Esophagus squamous epithelium (tissue), 5 donors: ENCODE data around the gene NR1D2. TPM values are rescaled to one million over a fixed set of nuclear protein-coding genes. Genes with fewer than 3 reads are reported as not detected.

ENCODE experiments used
- DNase-seq: peaks from one replicate; lab custom pipeline; 2025; lab: John Stamatoyannopoulos, UW
- H3K27ac ChIP-seq, 4 donors: fragments of 200-600 bp; sonication (generic); one replicate each; pipeline ENCODE4 v1.5.1; 2016 to 2019; ENCODE audit warnings: mild to moderate bottlenecking in 1 of 4
- H3K27me3 ChIP-seq, 4 donors: fragments of 200-600 bp; sonication (generic); 1 replicate in 3 of 4; 2 replicates in 1 of 4; pipeline versions ENCODE4 v1.5.1 to v1.6.0; 2017 to 2021; ENCODE audit warnings: antibody characterized with exemption in 1 of 4
- H3K36me3 ChIP-seq, 3 donors: fragments of 200-600 bp; sonication (generic); one replicate each; pipeline ENCODE4 v1.5.1; 2016 to 2019
- H3K4me1 ChIP-seq, 3 donors: fragments of 200-600 bp; sonication (generic); one replicate each; pipeline ENCODE4 v1.5.1; 2017 to 2019
- H3K4me3 ChIP-seq, 4 donors: fragments of 200-600 bp; sonication (generic); 1 replicate in 3 of 4; 2 replicates in 1 of 4; pipeline ENCODE4 v1.5.1; 2016 to 2019; ENCODE audit warnings: mild to moderate bottlenecking in 2 of 4, moderate library complexity in 1 of 4
- H3K9me3 ChIP-seq, 3 donors: fragments of 200-600 bp; sonication (generic); one replicate each; pipeline ENCODE4 v1.5.1; 2016 to 2019
- POLR2A ChIP-seq, 4 donors: fragments of 450-650 bp; IDR thresholded peaks; one replicate each; pipeline ENCODE4 v1.6.1; 2017; ENCODE audit warnings: antibody characterized with exemption in 4 of 4, mild to moderate bottlenecking in 4 of 4, moderate library complexity in 3 of 4
- WGBS, 2 donors: methylation state at CpG; one replicate each; pipeline ENCODE4 v1.1.5; 2018; 5-methylcytosine and 5-hydroxymethylcytosine counted together
- intact Hi-C: fragments of 100-400 bp; cut with DNase I; formaldehyde crosslinking; loops from one replicate; pipeline ENCODE4 v1.15.0; 2022
- total RNA-seq, 4 donors: library from RNA; depleted of rRNA; stranded (reverse); fragments of >200 nt; gene quantifications; one replicate each; pipeline ENCODE4 v1.1.0, GENCODE V29; 2016
- TF ChIP-seq, protein P1 (sequence below), 6 experiments: fragments of 450-650 bp in 4 of 6; fragments of 200-600 bp in 2 of 6; sonication (generic) in 2 of 6; IDR thresholded peaks; one replicate each; pipeline ENCODE4 v1.5.1; 2016 to 2019; ENCODE audit warnings: antibody characterized with exemption in 6 of 6, mild to moderate bottlenecking in 4 of 6, moderate library complexity in 4 of 6
- donor health status: DM: yes; HTN: yes; CAD: no.

Gene NR1D2
- total RNA-seq, 4 donors from 2014 or later = 10.8 to 34.0 (median 11.6) TPM

DNA sequence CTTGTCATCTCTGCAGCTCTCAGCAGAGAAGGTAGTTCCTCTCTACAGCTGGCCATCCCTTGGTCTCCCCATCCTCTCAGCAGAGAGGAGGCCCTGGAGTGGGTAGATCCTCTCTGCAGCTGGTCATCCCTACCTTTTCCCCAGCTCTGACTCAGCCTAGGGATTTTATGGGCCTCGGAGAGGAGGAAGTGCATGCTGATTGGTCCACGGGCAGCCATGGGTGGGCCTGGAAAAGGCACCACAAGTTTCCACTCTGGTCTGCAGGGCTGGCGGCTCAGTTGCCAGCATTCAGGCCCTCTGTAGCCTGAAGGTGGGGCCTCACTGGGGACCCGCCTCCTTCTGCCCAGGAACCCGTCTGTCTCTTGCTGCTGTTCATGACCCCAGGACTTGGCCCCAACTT is 36.9 kb downstream of the NR1D2 start:
- H3K27ac ChIP-seq = no peak overlapping the region
- H3K36me3 ChIP-seq = peaks cover 0 to 23% (median 0%) of the 10 kb centered on the region in 3 donors
- H3K4me1 ChIP-seq = peaks cover 0 to 8% (median 0%) of the 10 kb centered on the region in 3 donors
- no peak for DNase-seq
- no peak overlapping the region for H3K4me3 ChIP-seq
- 90% methylated on average over 2 of the region's 5 CpGs; no CpG with 5 or more reads in 1 of the 2 donors for WGBS, 2 donors
- no peaks in the 10 kb centered on the region for H3K27me3 ChIP-seq
- intact Hi-C loops = no loop called here
- TF ChIP-seq, protein P1, sequence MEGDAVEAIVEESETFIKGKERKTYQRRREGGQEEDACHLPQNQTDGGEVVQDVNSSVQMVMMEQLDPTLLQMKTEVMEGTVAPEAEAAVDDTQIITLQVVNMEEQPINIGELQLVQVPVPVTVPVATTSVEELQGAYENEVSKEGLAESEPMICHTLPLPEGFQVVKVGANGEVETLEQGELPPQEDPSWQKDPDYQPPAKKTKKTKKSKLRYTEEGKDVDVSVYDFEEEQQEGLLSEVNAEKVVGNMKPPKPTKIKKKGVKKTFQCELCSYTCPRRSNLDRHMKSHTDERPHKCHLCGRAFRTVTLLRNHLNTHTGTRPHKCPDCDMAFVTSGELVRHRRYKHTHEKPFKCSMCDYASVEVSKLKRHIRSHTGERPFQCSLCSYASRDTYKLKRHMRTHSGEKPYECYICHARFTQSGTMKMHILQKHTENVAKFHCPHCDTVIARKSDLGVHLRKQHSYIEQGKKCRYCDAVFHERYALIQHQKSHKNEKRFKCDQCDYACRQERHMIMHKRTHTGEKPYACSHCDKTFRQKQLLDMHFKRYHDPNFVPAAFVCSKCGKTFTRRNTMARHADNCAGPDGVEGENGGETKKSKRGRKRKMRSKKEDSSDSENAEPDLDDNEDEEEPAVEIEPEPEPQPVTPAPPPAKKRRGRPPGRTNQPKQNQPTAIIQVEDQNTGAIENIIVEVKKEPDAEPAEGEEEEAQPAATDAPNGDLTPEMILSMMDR (IDR thresholded peaks at IDR 0.05) = no peak
- TF ChIP-seq POLR2A (IDR thresholded peaks at IDR 0.05) = no peak
- no peaks in the 10 kb centered on the region for H3K9me3 ChIP-seq

DNA sequence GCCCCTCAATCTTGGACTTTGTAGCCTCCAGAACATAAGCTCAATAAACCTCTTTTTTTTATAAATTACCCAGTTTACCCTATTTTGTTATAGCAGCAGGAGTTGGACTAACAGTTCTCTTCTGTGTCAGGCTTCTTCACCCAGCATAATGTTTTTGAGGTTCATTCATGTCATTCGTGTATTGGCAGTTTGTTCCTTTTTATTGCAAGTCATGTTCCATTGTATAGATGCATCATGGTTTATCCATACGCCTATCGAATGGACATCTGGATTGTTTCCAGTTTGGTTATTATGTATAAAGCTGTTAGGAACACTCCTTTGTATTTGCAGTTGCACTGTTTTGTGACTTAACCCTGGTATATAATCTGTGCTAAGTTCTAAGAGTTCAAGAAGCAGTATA is 39.8 kb downstream of the NR1D2 start:
- 83 to 86% methylated on average over 3 of the region's 3 CpGs for WGBS, 2 donors
- TF ChIP-seq, protein P1 (IDR thresholded peaks at IDR 0.05) = no peak
- H3K36me3 ChIP-seq = peaks cover 0 to 4% (median 0%) of the 10 kb centered on the region in 3 donors

DNA sequence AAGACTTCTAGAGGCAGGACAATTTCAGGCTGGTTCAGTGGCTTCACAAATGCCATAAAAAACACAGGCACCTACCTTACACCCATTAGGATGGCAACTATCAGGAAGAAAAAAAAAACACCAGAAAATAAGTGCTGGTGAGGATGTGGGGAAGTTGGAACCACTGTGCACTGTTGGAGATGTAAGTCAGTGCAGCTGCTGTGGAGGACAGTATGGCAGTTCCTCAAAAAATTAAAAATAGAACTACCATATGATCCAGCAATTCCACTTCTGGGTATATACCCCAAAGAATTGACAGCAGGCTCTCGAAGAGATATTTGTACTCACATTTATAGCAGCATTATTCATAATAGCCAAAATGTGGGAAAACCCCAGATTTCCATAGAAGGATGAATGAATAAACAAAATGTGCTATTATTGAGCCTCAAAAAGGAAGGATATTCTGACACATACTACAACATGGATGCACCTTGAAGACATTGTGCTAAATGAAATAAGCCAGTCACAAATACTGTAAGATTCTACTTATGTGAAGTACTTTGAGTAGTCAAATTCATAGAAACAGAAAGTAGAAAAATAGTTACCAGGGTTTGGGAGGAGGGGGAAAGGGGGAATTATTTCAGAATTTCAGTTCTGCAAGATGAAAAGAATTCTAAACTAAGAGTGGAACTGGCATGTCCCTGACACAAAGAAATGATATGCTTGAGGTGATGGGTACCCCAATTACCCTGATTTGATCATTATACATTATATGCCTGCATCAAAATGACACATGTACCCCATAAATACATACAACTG is 40.9 kb downstream of the NR1D2 start:
- DNase-seq = no peak
- WGBS, 2 donors = 46 to 65% methylated on average over 1 of the region's 1 CpG
- Histone ChIP-seq H3K4me1 (peaks cover 0 to 5% (median 0%) of the 10 kb centered on the region in 3 donors), H3K27ac (no peak overlapping the region), H3K36me3 (peaks cover 0 to 4% (median 0%) of the 10 kb centered on the region in 3 donors), H3K4me3 (no peak overlapping the region), H3K27me3 (no peaks in the 10 kb centered on the region), H3K9me3 (no peaks in the 10 kb centered on the region)
- intact Hi-C loops = no loop called here
- TF ChIP-seq POLR2A (IDR thresholded peaks at IDR 0.05) = no peak
- TF ChIP-seq, protein P1 (IDR thresholded peaks at IDR 0.05) = no peak

More for the DNA sequence above, 39.8 kb downstream of the NR1D2 start:
- Histone ChIP-seq H3K27ac (no peak overlapping the region), H3K4me1 (peaks cover 0 to 8% (median 0%) of the 10 kb centered on the region in 3 donors), H3K9me3 (no peaks in the 10 kb centered on the region), H3K27me3 (no peaks in the 10 kb centered on the region), H3K4me3 (no peak overlapping the region)
- intact Hi-C loops = no loop called here
- DNase-seq = no peak

DNA sequence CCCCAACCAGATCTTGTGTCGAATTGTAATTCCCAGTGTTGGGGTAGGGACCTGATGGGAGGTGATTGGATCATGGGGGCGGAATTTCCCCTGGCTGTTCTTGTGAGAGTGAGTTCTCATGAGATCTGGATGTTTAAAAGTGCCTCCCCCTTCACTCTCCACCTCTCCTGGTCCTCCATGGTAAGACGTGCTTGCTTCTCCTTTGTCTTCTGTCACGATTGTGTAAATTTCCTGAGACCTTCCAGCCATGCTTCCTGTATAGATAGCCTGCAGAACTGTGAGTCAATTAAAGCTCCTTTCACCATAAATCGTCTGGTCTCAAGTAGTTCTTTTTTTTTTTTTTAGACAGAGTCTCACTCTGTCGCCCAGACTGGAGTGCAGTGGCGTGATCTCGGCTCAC is 42.3 kb downstream of the NR1D2 start:
- H3K27ac ChIP-seq = no peak overlapping the region
- no peaks in the 10 kb centered on the region for H3K9me3 ChIP-seq
- intact Hi-C loops = no loop called here
- H3K36me3 ChIP-seq = no peaks in the 10 kb centered on the region
- H3K4me3 ChIP-seq = no peak overlapping the region
- no peaks in the 10 kb centered on the region for H3K27me3 ChIP-seq
- 73 to 78% methylated on average over 8 of the region's 8 CpGs for WGBS, 2 donors
- TF ChIP-seq POLR2A (IDR thresholded peaks at IDR 0.05) = no peak
- TF ChIP-seq, protein P1 (IDR thresholded peaks at IDR 0.05) = no peak
- H3K4me1 ChIP-seq = peaks cover 0 to 9% (median 7%) of the 10 kb centered on the region in 3 donors
- DNase-seq = no peak

DNA sequence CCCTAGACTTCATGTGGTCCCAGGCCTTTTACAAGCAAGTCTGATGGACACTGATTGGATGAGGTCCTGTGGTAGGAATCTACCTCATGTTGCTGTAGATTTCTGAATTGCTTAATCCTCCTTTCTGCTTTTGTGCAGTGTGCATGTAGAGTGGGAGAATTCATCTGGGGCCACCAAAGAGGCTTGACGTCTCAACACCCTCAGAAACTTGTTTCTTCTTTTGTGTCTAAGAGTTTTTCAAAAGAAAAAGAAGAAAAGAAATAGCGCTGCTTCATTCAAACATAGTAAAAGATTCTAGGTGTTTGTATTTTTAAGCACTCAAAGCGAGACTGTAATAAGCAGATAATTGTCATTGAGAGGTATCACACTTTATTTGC is 46.2 kb downstream of the NR1D2 start:
- no peak overlapping the region for H3K4me3 ChIP-seq
- TF ChIP-seq, protein P1 (IDR thresholded peaks at IDR 0.05) = no peak
- no peak for TF ChIP-seq POLR2A (IDR thresholded peaks at IDR 0.05)
- H3K27me3 ChIP-seq = no peaks in the 10 kb centered on the region
- intact Hi-C loops = no loop called here
- H3K27ac ChIP-seq = no peak overlapping the region
- H3K4me1 ChIP-seq = peaks cover 0 to 24% (median 19%) of the 10 kb centered on the region in 3 donors
- 71 to 77% methylated on average over 3 of the region's 3 CpGs for WGBS, 2 donors
- H3K36me3 ChIP-seq = no peaks in the 10 kb centered on the region
- DNase-seq = no peak
- no peaks in the 10 kb centered on the region for H3K9me3 ChIP-seq
